NCI-H1417 (cell line): Measurements from ENCODE around the gene C2orf78.
"Not testable (repeated sequence)": the region's sequence is repeated elsewhere in the genome, so short reads cannot be mapped to it uniquely, and the experiment has no call there.

Experiments
- DNase-seq, 3 experiments: peaks; one replicate each; lab custom pipeline; 2025; lab: John Stamatoyannopoulos, UW

The C2orf78 gene

GRCh38 chr2:73783883-73784282 is at the start of gene C2orf78:
Gene C2orf78 (plus strand): TSS chr2:73784183. CDS start chr2:73784310, 127 bp downstream.
- not testable (repeated sequence) for DNase-seq

GRCh38 chr2:73736378-73736777 is 47.6 kb upstream of the C2orf78 start:
- DNase-seq = no peak

- DNase-seq = peak; percentile 91 to 99 (median 95)
These were observed 46.9 kb upstream of the C2orf78 start, which contains the start of gene TPRKB for GRCh38 chr2:73736855-73737779. Gene TPRKB (minus strand): TSS chr2:73737345. CDS start chr2:73734569, 2,776 bp downstream.

GRCh38 chr2:73739101-73739500 is 44.9 kb upstream of the C2orf78 start:
- no peak for DNase-seq

- no peak for DNase-seq
These were observed 43.2 kb upstream of the C2orf78 start for GRCh38 chr2:73740767-73741166.

- no peak for DNase-seq
These were observed 37.7 kb upstream of the C2orf78 start for GRCh38 chr2:73746015-73746876.

- DNase-seq = no peak
These were observed 37.1 kb upstream of the C2orf78 start for GRCh38 chr2:73746877-73747208.

- DNase-seq = no peak
These were observed 34.7 kb upstream of the C2orf78 start for GRCh38 chr2:73749314-73749713.

GRCh38 chr2:73754332-73754731 is 29.7 kb upstream of the C2orf78 start:
- DNase-seq = not testable (repeated sequence)

- DNase-seq = no peak
These were observed 24.7 kb upstream of the C2orf78 start for GRCh38 chr2:73759285-73759764.

- no peak for DNase-seq
These were observed 24.1 kb upstream of the C2orf78 start for GRCh38 chr2:73759904-73760303.

- DNase-seq = no peak
These were observed 21.4 kb upstream of the C2orf78 start for GRCh38 chr2:73762571-73762970.

GRCh38 chr2:73764945-73765344 is 19.0 kb upstream of the C2orf78 start:
- DNase-seq = no peak

GRCh38 chr2:73766349-73766748 is 17.6 kb upstream of the C2orf78 start:
- DNase-seq = no peak

- no peak for DNase-seq
These were observed 17.0 kb upstream of the C2orf78 start for GRCh38 chr2:73766994-73767393.

GRCh38 chr2:73770725-73771124 is 13.3 kb upstream of the C2orf78 start:
- DNase-seq = no peak

GRCh38 chr2:73772819-73773218 is 11.2 kb upstream of the C2orf78 start:
- DNase-seq = no peak

GRCh38 chr2:73776381-73776780 is 7.6 kb upstream of the C2orf78 start:
- DNase-seq = no peak

GRCh38 chr2:73776869-73777519 is 7.0 kb upstream of the C2orf78 start:
- DNase-seq = no peak

- not testable (repeated sequence) for DNase-seq
These were observed 5.0 kb upstream of the C2orf78 start for GRCh38 chr2:73778867-73779466.

GRCh38 chr2:73779467-73780236 is 4.3 kb upstream of the C2orf78 start, which contains the start of gene DUSP11:
Gene DUSP11 (minus strand): TSS chr2:73780103. CDS start chr2:73779974, 129 bp downstream.
- peak; percentile 91 to 99 (median 98) for DNase-seq
